Gastroesophageal sphincter (tissue), 3 donors: ENCODE results near the gene VEGFA.

Experiments
- CTCF ChIP-seq, 4 experiments: fragments of 200-600 bp in 2 of 4; fragments of 450-650 bp in 2 of 4; sonication (generic) in 1 of 4; IDR thresholded peaks; one replicate each; pipeline ENCODE4 v1.5.1; 2017 to 2019; ENCODE audit warnings: antibody characterized with exemption in 4 of 4, mild to moderate bottlenecking in 2 of 4, moderate library complexity in 2 of 4
- EP300 ChIP-seq: sonication (generic); formaldehyde crosslinking; IDR thresholded peaks from one replicate; pipeline ENCODE4 v1.6.1; 2017; ENCODE audit warnings: antibody characterized with exemption, mild to moderate bottlenecking
- POLR2A ChIP-seq, 2 donors: fragments of 450-650 bp; IDR thresholded peaks; one replicate each; pipeline ENCODE4 v1.6.1; 2017; ENCODE audit warnings: antibody characterized with exemption in 2 of 2, mild to moderate bottlenecking in 2 of 2, moderate library complexity in 1 of 2
- POLR2AphosphoS5 ChIP-seq: sonication (generic); formaldehyde crosslinking; IDR thresholded peaks from one replicate; pipeline ENCODE4 v1.6.1; 2017; ENCODE audit warnings: antibody characterized with exemption

- TF ChIP-seq POLR2A (IDR thresholded peaks at IDR 0.05) (no peak), CTCF (IDR thresholded peaks at IDR 0.05) (no peak), POLR2AphosphoS5 (no peak), EP300 (no peak)
Measured at GRCh38 chr6:43807228-43808061, 37.4 kb downstream of the VEGFA start.
